AG04450 (cell line): ENCODE results near the gene CFAP53. TPM values are rescaled to one million over a fixed set of nuclear protein-coding genes. Genes with fewer than 3 reads are reported as not detected.
A peak's percentile ranks its signal among the peaks of the same experiment; 100 is the strongest.
"Not testable (repeated sequence)": the region's sequence is repeated elsewhere in the genome, so short reads cannot be mapped to it uniquely, and the experiment has no call there.

Experiments
- CTCF ChIA-PET: fragments of 300-600, 350-600 bp; formaldehyde crosslinking; extraction: SDS; loops from one replicate; lab custom pipeline; 2022; ENCODE audit warnings: antibody characterized with exemption, inconsistent platforms; lab: Charles Lee
- POLR2A ChIA-PET: fragments of 350-600 bp; formaldehyde crosslinking; extraction: SDS; loops from one replicate; lab custom pipeline; 2021; ENCODE audit warnings: antibody characterized with exemption, inconsistent platforms; lab: Yijun Ruan, JAX
- DNase-seq: peaks from one replicate; pipeline ENCODE4 v3.0.0-alpha.2; 2011; ENCODE audit warnings: low read depth, low spot score
- H3K27ac ChIP-seq: one replicate; pipeline ENCODE4 v1.5.1; 2012; ENCODE audit warnings: low read depth, low read length, control low read depth
- H3K27me3 ChIP-seq: one replicate; pipeline ENCODE4 v1.6.0; 2012; ENCODE audit warnings: low read length; ENCODE audit not compliant: control insufficient read depth, insufficient read depth
- H3K4me3 ChIP-seq: 2 replicates; pipeline ENCODE4 v1.5.1; 2011; ENCODE audit warnings: mild to moderate bottlenecking, low read depth, low read length, control low read depth
- H3K9me3 ChIP-seq: 2 replicates; pipeline ENCODE4 v1.5.1; 2012; ENCODE audit warnings: low read length; ENCODE audit not compliant: control insufficient read depth, insufficient read depth
- polyA plus RNA-seq: library from polyadenylated mRNA; depleted of rRNA; stranded (reverse); fragments of >200 nt; gene quantifications from 2 replicates; pipeline ENCODE4 v1.2.3, GENCODE V29; 2011
- TF ChIP-seq, protein P1 (sequence below): IDR thresholded peaks from 2 replicates; pipeline ENCODE4 v1.5.1; 2011; ENCODE audit warnings: low read depth, low read length, control low read depth, inconsistent platforms

The CFAP53 gene
- polyA plus RNA-seq, 1 experiment: 0.26 TPM

GRCh38 chr18:50250935-50251334, 15.4 kb downstream of the CFAP53 start:
- POLR2A ChIA-PET: no interaction called here
- Histone ChIP-seq H3K27ac (no peak overlapping the region), H3K9me3 (no peaks in the 10 kb centered on the region), H3K27me3 (no peaks in the 10 kb centered on the region), H3K4me3 (no peak overlapping the region)
- TF ChIP-seq, protein P1, sequence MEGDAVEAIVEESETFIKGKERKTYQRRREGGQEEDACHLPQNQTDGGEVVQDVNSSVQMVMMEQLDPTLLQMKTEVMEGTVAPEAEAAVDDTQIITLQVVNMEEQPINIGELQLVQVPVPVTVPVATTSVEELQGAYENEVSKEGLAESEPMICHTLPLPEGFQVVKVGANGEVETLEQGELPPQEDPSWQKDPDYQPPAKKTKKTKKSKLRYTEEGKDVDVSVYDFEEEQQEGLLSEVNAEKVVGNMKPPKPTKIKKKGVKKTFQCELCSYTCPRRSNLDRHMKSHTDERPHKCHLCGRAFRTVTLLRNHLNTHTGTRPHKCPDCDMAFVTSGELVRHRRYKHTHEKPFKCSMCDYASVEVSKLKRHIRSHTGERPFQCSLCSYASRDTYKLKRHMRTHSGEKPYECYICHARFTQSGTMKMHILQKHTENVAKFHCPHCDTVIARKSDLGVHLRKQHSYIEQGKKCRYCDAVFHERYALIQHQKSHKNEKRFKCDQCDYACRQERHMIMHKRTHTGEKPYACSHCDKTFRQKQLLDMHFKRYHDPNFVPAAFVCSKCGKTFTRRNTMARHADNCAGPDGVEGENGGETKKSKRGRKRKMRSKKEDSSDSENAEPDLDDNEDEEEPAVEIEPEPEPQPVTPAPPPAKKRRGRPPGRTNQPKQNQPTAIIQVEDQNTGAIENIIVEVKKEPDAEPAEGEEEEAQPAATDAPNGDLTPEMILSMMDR: no peak
- CTCF ChIA-PET: no interaction called here
- DNase-seq: no peak

DNA sequence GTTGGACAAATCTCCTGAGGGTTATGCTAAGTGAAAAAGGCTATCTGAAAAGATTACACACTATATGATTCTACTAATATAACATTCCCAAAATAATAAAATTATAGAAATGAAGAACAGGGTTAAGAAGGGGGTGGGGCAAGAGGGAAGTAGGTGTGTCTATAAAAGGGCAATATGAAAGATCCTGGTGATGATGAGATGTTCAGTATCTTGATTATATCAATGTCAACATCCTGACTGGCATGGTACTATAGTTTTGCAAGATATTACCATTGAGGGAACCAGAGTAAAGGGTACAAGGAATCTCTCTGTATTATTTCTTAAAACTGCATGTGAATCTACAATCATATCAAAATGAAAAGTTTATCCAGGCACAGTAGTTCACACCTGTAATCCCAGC, 16.7 kb downstream of the CFAP53 start:
- ChIA-PET CTCF (no interaction called here), POLR2A (no interaction called here)
- Histone ChIP-seq H3K4me3 (no peak overlapping the region), H3K27me3 (no peaks in the 10 kb centered on the region), H3K27ac (no peak overlapping the region), H3K9me3 (no peaks in the 10 kb centered on the region)
- TF ChIP-seq, protein P1: no peak
- DNase-seq: no peak

DNA sequence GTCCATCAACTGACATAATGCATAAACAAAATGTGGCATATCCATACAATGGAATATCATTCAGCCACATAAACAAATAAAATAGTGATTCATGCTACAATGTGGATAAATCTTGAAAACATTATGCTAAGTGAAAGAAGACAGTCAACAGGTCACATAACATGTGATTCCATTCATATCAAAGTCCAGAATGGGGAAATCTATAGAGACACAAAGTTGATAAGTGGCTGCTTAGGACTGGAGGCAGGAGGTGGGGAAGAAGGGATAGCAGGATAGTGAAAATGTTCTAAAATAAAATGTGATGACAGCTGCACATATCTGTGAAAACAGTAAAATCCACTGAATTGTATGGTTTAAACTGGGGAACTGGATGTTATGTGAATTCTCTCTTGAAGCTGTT, 18.7 kb downstream of the CFAP53 start:
- ChIA-PET CTCF (no interaction called here), POLR2A (no interaction called here)
- Histone ChIP-seq H3K9me3 (no peaks in the 10 kb centered on the region), H3K27me3 (no peaks in the 10 kb centered on the region), H3K27ac (no peak overlapping the region), H3K4me3 (no peak overlapping the region)
- TF ChIP-seq, protein P1: no peak
- no peak for DNase-seq

GRCh38 chr18:50241768-50242167, 24.5 kb downstream of the CFAP53 start:
- H3K9me3 ChIP-seq, CTCF ChIA-PET, DNase-seq, POLR2A ChIA-PET, H3K27ac ChIP-seq, H3K4me3 ChIP-seq, H3K27me3 ChIP-seq: not testable (repeated sequence)

- POLR2A ChIA-PET: no interaction called here
- H3K27ac ChIP-seq: no peak overlapping the region
- TF ChIP-seq, protein P1: no peak
- DNase-seq: no peak
- H3K9me3 ChIP-seq: no peaks in the 10 kb centered on the region; the same call in 1 of the 2 replicates
- no peak overlapping the region for H3K4me3 ChIP-seq
- CTCF ChIA-PET: no interaction called here
- no peaks in the 10 kb centered on the region for H3K27me3 ChIP-seq
These were observed 26.2 kb downstream of the CFAP53 start for GRCh38 chr18:50240080-50240563.

GRCh38 chr18:50232419-50232818, 33.9 kb downstream of the CFAP53 start:
- TF ChIP-seq, protein P1: no peak
- Histone ChIP-seq H3K4me3 (no peak overlapping the region), H3K27ac (peak overlapping the region; percentile 11), H3K9me3 (no peaks in the 10 kb centered on the region), H3K27me3 (peaks cover 2% of the 10 kb centered on the region)
- ChIA-PET CTCF (no interaction called here), POLR2A (no interaction called here)
- DNase-seq: no peak
